ENCODE measurements around the gene EGLN3.

DNA sequence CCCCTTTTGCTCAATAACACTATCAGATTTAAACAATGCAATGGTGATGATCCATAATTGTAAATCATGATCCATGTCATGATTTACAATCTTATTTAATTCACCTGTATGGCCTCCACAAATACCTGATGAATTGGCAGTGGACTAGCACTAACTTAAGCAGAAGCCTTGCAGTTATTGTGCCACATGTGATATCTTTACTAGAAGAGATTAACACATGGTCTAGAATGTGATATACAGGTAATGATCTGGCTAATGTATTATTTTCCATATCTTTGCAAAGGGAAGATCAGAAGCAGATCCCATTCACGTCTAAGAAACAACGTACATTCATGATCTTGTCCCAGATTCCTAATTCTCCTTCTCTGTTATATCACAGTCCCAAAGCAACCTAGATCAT, 66.0 kb downstream of the EGLN3 start:
- TF ChIP-seq HDAC2 (CRISPR knock-in tag; IDR thresholded peaks at IDR 0.05) (no peak), SIN3A (IDR thresholded peaks at IDR 0.05; ENCODE audit: borderline replicate concordance, low read depth, low read length) (no peak), SP4 (CRISPR knock-in tag; IDR thresholded peaks at IDR 0.05) (no peak), NCOA5 (CRISPR knock-in tag; IDR thresholded peaks at IDR 0.05) (no peak), CREM (IDR thresholded peaks at IDR 0.05) (no peak), CREM (CRISPR knock-in tag; IDR thresholded peaks at IDR 0.05) (no peak), PAX8 (CRISPR knock-in tag; IDR thresholded peaks at IDR 0.05; ENCODE audit: borderline replicate concordance) (no peak), SP2 (CRISPR knock-in tag; IDR thresholded peaks at IDR 0.05) (no peak)
- TF ChIP-seq, protein P1, sequence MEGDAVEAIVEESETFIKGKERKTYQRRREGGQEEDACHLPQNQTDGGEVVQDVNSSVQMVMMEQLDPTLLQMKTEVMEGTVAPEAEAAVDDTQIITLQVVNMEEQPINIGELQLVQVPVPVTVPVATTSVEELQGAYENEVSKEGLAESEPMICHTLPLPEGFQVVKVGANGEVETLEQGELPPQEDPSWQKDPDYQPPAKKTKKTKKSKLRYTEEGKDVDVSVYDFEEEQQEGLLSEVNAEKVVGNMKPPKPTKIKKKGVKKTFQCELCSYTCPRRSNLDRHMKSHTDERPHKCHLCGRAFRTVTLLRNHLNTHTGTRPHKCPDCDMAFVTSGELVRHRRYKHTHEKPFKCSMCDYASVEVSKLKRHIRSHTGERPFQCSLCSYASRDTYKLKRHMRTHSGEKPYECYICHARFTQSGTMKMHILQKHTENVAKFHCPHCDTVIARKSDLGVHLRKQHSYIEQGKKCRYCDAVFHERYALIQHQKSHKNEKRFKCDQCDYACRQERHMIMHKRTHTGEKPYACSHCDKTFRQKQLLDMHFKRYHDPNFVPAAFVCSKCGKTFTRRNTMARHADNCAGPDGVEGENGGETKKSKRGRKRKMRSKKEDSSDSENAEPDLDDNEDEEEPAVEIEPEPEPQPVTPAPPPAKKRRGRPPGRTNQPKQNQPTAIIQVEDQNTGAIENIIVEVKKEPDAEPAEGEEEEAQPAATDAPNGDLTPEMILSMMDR (CRISPR knock-in tag; IDR thresholded peaks at IDR 0.05), result no peak
- TF ChIP-seq, protein P2, sequence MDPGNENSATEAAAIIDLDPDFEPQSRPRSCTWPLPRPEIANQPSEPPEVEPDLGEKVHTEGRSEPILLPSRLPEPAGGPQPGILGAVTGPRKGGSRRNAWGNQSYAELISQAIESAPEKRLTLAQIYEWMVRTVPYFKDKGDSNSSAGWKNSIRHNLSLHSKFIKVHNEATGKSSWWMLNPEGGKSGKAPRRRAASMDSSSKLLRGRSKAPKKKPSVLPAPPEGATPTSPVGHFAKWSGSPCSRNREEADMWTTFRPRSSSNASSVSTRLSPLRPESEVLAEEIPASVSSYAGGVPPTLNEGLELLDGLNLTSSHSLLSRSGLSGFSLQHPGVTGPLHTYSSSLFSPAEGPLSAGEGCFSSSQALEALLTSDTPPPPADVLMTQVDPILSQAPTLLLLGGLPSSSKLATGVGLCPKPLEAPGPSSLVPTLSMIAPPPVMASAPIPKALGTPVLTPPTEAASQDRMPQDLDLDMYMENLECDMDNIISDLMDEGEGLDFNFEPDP (CRISPR knock-in tag; conservative IDR thresholded peaks at IDR 0.05), result no peak
- TF ChIP-seq, protein P3, sequence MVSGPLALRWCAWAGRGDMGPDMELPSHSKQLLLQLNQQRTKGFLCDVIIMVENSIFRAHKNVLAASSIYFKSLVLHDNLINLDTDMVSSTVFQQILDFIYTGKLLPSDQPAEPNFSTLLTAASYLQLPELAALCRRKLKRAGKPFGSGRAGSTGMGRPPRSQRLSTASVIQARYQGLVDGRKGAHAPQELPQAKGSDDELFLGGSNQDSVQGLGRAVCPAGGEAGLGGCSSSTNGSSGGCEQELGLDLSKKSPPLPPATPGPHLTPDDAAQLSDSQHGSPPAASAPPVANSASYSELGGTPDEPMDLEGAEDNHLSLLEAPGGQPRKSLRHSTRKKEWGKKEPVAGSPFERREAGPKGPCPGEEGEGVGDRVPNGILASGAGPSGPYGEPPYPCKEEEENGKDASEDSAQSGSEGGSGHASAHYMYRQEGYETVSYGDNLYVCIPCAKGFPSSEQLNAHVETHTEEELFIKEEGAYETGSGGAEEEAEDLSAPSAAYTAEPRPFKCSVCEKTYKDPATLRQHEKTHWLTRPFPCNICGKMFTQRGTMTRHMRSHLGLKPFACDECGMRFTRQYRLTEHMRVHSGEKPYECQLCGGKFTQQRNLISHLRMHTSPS (CRISPR knock-in tag; IDR thresholded peaks at IDR 0.05; ENCODE audit: low read depth), result no peak
